Ovary (tissue), 9 donors: Measurements from ENCODE around the gene MBD3. TPM values are rescaled to one million over a fixed set of nuclear protein-coding genes. Genes with fewer than 3 reads are reported as not detected.

ENCODE experiments used
- DNase-seq, 5 donors: peaks; one replicate each; pipeline ENCODE4 v3.0.0-alpha.2; 2019 to 2020
- H3K27ac ChIP-seq, 2 donors: fragments of 200-600 bp; one replicate each; pipeline versions ENCODE4 v1.5.1 to v1.8.0; 2019 to 2022
- H3K27me3 ChIP-seq: fragments of 200-600 bp; one replicate; pipeline ENCODE4 v1.8.0; 2022
- H3K36me3 ChIP-seq: fragments of 200-600 bp; sonication (generic); one replicate; pipeline ENCODE4 v1.5.1; 2019
- H3K4me1 ChIP-seq: one replicate; pipeline ENCODE4 v1.8.1; 2013; ENCODE audit warnings: mild to moderate bottlenecking, moderate library complexity; ENCODE audit not compliant: insufficient read depth
- H3K4me3 ChIP-seq: fragments of 200-600 bp; sonication (generic); one replicate; pipeline ENCODE4 v1.5.1; 2017
- H3K9me3 ChIP-seq, 2 donors: fragments of 200-600 bp in 1 of 2; sonication (generic) in 1 of 2; one replicate each; pipeline versions ENCODE4 v1.5.1 to v1.8.1; 2013 to 2019; ENCODE audit warnings: mild to moderate bottlenecking in 1 of 2, moderate library complexity in 1 of 2
- EP300 ChIP-seq: sonication (generic); formaldehyde crosslinking; IDR thresholded peaks from one replicate; pipeline ENCODE4 v1.6.1; 2017; ENCODE audit warnings: antibody characterized with exemption
- POLR2A ChIP-seq: fragments of 450-650 bp; IDR thresholded peaks from one replicate; pipeline ENCODE4 v1.6.1; 2017; ENCODE audit warnings: antibody characterized with exemption, mild to moderate bottlenecking, moderate library complexity
- WGBS, 3 donors: extraction: QIAGEN DNeasy Blood & Tissue Kit in 1 of 3; methylation state at CpG; one replicate each; pipeline versions ENCODE4 v1.1.5 to v1.1.7; 2013 to 2017; 5-methylcytosine and 5-hydroxymethylcytosine counted together
- intact Hi-C, 4 donors: fragments of 100-400 bp; cut with DNase I; formaldehyde crosslinking; loops; one replicate each; pipeline versions ENCODE4 v1.11.0 to v1.15.1; 2022 to 2023
- polyA plus RNA-seq, 2 donors: library from polyadenylated mRNA; stranded (reverse); fragments of 200-250 nt in 1 of 2; fragments of 350-450 nt in 1 of 2; fragmentation: Illumina TruSeq in 1 of 2; extraction: RNeasy Lipid Tissue Mini Kit (QIAGEN cat#74804) in 1 of 2; gene quantifications; one replicate each; pipeline ENCODE4 v1.2.3, GENCODE V29; 2013 to 2014
- total RNA-seq, 7 donors: library from RNA; depleted of rRNA in 2 of 7; stranded (reverse); fragments of >200 nt in 2 of 7; fragmentation: NEBNext Ultra II Directional in 3 of 7; extraction: Animal tissue kit (Norgen Biotek cat#: 25700) in 3 of 7; gene quantifications; one replicate each; pipeline versions ENCODE4 v1.1.0 to v1.2.4, GENCODE V29; 2016 to 2023
- TF ChIP-seq, protein P1 (sequence below), 3 donors: fragments of 450-650 bp in 2 of 3; fragments of 200-600 bp in 1 of 3; IDR thresholded peaks; one replicate each; pipeline versions ENCODE4 v1.5.1 to v1.8.0; 2016 to 2022; ENCODE audit warnings: antibody characterized with exemption in 3 of 3, mild to moderate bottlenecking in 1 of 3
- donor health status: DM: no; HTN: no; CAD: no; lungs with moderate emphysema.
- donor health status: DM: no; HTN: no; CAD: no.
- donor health status: Bipolar disorder and iron deficiency.
- donor health status: DM: yes; HTN: yes; CAD: no.
- donor health status: DM: no; HTN: no; CAD: no.
- donor health status: DM: yes; HTN: yes; CAD: no.

MBD3 gene
- total and polyA plus RNA-seq, 9 donors: 2.1 to 94.7 (median 74.3) TPM

DNA sequence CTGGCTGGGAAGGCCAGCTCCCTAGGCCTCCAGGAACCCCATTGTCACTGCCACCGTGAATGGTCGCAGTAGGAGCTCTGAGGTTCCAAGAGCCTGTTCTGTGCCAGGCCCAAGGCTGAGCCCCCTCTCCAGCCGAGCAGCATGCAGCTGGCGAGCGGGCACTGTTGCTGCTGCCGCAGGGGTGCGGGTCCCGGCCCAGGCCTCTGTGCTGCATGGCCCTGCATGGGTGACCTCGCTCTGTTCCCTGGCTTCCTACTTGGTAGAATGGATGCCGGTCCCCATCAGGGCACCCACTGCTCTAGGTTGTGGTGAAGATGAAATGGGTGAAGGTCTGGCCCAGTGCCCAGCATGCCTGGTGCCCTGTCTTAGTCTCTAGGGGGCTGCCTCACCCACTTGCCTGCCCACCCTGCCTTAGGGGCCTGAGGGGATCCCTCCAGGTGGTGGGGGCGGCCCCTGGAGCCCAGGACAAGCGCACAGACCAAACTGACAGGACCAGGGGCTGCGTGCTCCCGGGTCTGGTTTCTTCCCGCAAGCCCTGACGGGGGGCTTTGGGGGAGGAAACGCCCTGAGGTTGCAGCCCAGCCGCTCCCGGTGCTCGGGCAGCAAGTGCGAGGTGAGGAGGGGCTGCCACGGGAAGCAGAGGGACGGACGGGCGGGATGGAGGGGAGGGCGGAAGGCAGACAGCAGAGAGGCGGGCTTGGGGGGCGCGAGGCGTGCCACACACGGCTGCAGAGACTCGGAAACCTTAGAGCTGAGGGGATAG, 21.3 kb upstream of the MBD3 start:
- intact Hi-C loops: no loop called here
- H3K4me3 ChIP-seq: no peak overlapping the region
- TF ChIP-seq EP300 (no peak), POLR2A (no peak)
- TF ChIP-seq, protein P1, sequence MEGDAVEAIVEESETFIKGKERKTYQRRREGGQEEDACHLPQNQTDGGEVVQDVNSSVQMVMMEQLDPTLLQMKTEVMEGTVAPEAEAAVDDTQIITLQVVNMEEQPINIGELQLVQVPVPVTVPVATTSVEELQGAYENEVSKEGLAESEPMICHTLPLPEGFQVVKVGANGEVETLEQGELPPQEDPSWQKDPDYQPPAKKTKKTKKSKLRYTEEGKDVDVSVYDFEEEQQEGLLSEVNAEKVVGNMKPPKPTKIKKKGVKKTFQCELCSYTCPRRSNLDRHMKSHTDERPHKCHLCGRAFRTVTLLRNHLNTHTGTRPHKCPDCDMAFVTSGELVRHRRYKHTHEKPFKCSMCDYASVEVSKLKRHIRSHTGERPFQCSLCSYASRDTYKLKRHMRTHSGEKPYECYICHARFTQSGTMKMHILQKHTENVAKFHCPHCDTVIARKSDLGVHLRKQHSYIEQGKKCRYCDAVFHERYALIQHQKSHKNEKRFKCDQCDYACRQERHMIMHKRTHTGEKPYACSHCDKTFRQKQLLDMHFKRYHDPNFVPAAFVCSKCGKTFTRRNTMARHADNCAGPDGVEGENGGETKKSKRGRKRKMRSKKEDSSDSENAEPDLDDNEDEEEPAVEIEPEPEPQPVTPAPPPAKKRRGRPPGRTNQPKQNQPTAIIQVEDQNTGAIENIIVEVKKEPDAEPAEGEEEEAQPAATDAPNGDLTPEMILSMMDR (IDR thresholded peaks at IDR 0.05): no peak
- H3K4me1 ChIP-seq: no peaks in the 10 kb centered on the region
- no peaks in the 10 kb centered on the region for H3K9me3 ChIP-seq
- DNase-seq: no peak
- no peak overlapping the region for H3K27ac ChIP-seq
- WGBS, 3 donors: 85 to 87% (median 86%) methylated on average over 30 to 32 of the region's 32 CpGs
- H3K36me3 ChIP-seq: no peaks in the 10 kb centered on the region
- no peaks in the 10 kb centered on the region for H3K27me3 ChIP-seq

DNA sequence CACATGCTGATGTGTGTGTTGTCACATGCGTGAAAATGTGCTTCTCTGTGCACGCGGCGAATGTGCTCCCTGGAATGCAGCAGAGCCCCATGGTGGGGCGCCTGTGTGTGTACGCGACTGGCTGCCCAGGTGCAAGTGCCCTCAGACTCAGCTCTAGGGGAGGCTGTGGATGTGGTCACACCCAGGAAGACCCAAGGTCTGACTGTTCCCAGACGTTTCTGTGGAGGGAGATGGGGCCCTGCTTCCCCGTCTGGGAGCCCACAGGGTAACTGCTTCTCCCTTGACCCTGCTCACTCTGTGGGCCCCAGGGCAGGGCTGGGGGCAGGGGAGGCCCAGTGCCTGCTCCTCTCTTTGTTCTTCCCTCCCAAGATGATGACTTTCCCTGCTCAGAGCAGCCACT, 20.5 kb upstream of the MBD3 start:
- TF ChIP-seq, protein P1 (IDR thresholded peaks at IDR 0.05): no peak
- TF ChIP-seq EP300 (no peak), POLR2A (no peak)
- WGBS, 3 donors: 72 to 82% (median 76%) methylated on average over 9 of the region's 9 CpGs
- Histone ChIP-seq H3K36me3 (no peaks in the 10 kb centered on the region), H3K27me3 (no peaks in the 10 kb centered on the region), H3K9me3 (no peaks in the 10 kb centered on the region), H3K4me3 (no peak overlapping the region), H3K27ac (no peak overlapping the region), H3K4me1 (no peaks in the 10 kb centered on the region)
- no peak for DNase-seq
- intact Hi-C loops: no loop called here

DNA sequence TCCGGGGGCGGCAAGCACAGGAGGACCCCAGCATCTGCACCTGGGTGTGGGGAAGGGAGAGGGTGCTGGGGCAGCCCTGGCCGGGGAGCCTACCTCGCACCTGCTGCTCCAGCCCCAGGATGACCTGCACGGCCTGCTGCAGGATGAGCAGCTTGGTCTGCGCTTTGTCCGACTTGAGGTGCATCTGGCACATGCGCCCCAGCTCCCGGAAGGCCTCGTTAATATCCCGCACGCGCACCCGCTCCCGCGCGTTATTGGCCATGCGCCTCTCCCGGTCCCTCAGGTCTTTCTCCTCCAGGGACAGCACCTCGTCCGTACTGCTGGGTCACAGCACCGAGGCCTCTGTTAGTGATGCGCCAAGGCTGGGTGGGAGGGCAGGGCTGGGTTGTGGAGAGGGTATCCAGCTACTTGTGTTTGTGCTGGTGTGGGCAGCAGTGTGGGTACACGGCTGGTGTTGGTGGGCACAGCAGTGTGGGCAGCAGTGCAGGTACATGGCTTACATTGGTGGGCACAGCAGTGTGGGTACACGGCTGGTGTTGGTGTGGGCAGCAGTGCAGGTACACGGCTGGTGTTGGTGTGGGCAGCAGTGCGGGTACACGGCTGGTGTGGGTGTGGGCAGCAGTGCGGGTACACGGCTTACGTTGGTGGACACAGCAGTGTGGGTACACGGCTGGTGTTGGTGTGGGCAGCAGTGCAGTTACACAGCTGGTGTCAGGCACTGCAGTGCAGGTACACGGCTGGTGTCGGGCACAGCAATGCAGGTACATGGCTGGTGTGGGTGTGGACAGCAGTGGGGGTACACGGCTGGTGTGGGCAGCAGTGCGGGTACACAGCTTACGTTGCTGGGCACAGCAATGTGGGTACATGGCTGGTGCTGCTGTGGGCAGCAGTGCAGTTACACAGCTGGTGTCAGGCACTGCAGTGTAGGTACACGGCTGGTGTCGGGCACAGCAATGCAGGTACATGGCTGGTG, 19.7 kb upstream of the MBD3 start:
- no peaks in the 10 kb centered on the region for H3K36me3 ChIP-seq

DNA sequence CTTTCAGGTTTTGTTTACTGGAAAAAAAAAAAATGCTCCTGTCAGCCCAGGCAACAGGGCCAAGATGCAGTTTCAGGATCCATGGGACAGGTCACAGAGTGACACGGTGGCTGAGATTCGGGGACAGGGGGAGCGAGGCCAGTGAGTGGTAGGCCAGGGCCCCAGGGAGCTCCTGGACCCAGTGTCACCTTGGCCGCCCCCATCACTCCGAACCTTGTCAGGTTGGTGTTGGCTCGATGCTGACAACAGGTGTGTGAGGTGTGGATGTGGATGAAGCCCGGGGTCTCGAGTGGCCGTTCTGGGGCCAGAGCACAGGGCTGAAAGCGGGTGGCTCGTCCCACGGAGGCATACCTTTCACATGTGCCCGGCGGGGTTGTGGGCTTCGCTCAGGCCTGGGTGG, 18.7 kb upstream of the MBD3 start:
- no peak for TF ChIP-seq POLR2A
- TF ChIP-seq, protein P1 (IDR thresholded peaks at IDR 0.05): no peak
- no peak for TF ChIP-seq EP300
- H3K4me3 ChIP-seq: no peak overlapping the region
- no peaks in the 10 kb centered on the region for H3K27me3 ChIP-seq
- WGBS, 3 donors: 87 to 90% (median 90%) methylated on average over 15 of the region's 15 CpGs
- H3K4me1 ChIP-seq: peaks cover under 1% of the 10 kb centered on the region
- H3K36me3 ChIP-seq: no peaks in the 10 kb centered on the region
- no peak for DNase-seq
- intact Hi-C loops: no loop called here
- H3K9me3 ChIP-seq: no peaks in the 10 kb centered on the region
- no peak overlapping the region for H3K27ac ChIP-seq

More for the DNA sequence above, 19.7 kb upstream of the MBD3 start:
- intact Hi-C loops: no loop called here
- Histone ChIP-seq H3K9me3 (no peaks in the 10 kb centered on the region), H3K4me1 (no peaks in the 10 kb centered on the region), H3K27ac (no peak overlapping the region), H3K4me3 (no peak overlapping the region), H3K27me3 (no peaks in the 10 kb centered on the region)
- WGBS, 3 donors: 85 to 87% (median 86%) methylated on average over 39 of the region's 39 CpGs
- TF ChIP-seq EP300 (no peak), POLR2A (no peak)
- TF ChIP-seq, protein P1 (IDR thresholded peaks at IDR 0.05): no peak
- no peak for DNase-seq
